ENCODE data around the gene CHPF2.

GRCh38 chr7:151209588-151209987 lies 22.7 kb upstream of the CHPF2 start:
- TF ChIP-seq POLR2A (IDR thresholded peaks at IDR 0.05) = no peak
- no peak for TF ChIP-seq CTCF (IDR thresholded peaks at IDR 0.05 in 4 of 5, conservative IDR thresholded peaks at IDR 0.05 in 1 of 5)

Measured in gastrocnemius medialis (tissue), 4 donors.